NCI-H748 (cell line): ENCODE data around the gene CD44.
"Not testable (repeated sequence)": the region's sequence is repeated elsewhere in the genome, so short reads cannot be mapped to it uniquely, and the experiment has no call there.

Experiments used
- DNase-seq: peaks from one replicate; lab custom pipeline; 2025; ENCODE audit not compliant: unreplicated experiment; lab: John Stamatoyannopoulos, UW

CD44 gene

DNA sequence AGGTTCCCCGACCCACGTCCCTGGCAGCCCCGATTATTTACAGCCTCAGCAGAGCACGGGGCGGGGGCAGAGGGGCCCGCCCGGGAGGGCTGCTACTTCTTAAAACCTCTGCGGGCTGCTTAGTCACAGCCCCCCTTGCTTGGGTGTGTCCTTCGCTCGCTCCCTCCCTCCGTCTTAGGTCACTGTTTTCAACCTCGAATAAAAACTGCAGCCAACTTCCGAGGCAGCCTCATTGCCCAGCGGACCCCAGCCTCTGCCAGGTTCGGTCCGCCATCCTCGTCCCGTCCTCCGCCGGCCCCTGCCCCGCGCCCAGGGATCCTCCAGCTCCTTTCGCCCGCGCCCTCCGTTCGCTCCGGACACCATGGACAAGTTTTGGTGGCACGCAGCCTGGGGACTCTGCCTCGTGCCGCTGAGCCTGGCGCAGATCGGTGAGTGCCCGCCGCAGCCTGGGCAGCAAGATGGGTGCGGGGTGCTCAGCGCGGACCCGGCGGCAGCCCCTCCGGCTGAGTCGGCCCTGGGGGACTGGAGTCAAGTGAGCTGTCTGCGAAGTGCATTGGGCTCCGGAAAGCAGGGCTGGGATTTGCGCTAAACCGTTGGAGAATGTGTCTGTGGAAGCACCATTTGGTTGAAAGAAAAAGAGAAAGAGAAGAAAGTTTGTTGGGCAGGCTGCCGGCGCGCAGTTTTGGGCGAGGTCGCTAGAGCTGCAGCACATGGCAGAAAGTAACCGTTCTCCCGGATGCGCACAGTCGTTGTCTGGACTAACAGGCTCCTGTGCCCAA lies at the start of gene CD44:
Gene CD44, plus strand, starts transcription at position 229 of the 779 bp plus-strand sequence. Its CDS starts 133 bp downstream, at position 362.
- peak; percentile 41 for DNase-seq

DNA sequence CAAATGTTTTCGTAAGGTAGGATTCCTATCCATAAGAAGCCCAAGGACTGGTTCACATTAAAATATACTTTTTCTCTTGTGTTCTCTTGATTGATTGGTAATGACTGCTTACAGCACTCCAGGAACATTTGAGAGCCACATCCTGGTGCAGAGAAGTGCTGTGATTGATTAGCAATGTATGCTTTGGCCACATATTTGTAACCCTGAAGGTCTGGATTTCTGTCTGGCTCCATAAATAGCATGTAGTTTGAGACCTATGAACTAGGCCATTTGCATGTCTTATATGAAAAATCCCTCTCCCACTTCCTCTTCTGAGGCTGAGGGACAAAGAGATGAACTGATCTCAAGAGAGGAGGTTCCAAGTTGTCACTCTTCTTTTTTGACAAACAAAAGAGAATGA lies 49.3 kb upstream of the CD44 start:
- DNase-seq, result no peak

GRCh38 chr11:35090125-35090524 lies 48.8 kb upstream of the CD44 start:
- no peak for DNase-seq

DNA sequence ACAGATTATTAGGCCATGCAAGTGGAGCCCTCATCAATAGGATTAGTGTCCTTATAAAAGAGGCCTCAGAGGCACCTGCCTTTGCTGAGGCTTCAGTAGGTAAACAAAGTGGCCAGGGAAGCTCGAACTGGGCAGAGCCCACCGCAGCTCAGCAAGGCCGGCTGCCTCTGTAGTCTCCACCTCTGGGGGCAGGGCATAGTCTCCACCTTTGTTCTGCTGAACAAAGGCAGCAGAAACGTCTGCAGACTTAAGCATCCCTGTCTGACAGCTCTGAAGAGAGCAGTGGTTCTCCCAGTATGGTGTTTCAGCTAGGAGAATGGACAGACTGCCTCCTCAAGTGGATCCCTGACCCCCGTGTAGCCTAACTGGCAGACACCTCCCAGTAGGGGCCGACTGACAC lies 48.0 kb upstream of the CD44 start:
- DNase-seq, result peak; percentile 37

- no peak for DNase-seq
These were observed 42.2 kb upstream of the CD44 start for GRCh38 chr11:35096723-35097122.

GRCh38 chr11:35097814-35098455 lies 41.0 kb upstream of the CD44 start:
- DNase-seq, result no peak

DNA sequence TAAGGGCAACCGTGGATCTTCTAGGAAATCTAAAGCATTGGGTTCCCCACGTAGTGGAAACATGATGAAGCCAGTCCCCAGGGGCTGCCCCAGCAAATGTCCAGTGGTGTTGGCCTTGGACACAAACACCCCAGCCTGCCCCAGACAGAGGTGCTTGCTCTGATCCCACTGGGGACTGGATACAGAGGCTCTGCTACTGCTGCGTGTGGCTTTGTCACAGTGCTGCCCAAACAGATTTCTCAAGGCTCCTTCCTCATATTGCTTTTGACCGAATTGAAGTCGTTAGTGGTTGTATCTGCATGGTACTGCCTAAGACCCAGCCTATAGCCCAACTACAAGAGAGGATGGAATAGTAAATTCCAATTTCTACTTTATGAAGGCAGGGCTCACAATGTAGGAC lies 40.1 kb upstream of the CD44 start:
- no peak for DNase-seq

GRCh38 chr11:35099278-35100012 lies 39.5 kb upstream of the CD44 start:
- no peak for DNase-seq

- no peak for DNase-seq
These were observed 39.0 kb upstream of the CD44 start for GRCh38 chr11:35100013-35100383.

DNA sequence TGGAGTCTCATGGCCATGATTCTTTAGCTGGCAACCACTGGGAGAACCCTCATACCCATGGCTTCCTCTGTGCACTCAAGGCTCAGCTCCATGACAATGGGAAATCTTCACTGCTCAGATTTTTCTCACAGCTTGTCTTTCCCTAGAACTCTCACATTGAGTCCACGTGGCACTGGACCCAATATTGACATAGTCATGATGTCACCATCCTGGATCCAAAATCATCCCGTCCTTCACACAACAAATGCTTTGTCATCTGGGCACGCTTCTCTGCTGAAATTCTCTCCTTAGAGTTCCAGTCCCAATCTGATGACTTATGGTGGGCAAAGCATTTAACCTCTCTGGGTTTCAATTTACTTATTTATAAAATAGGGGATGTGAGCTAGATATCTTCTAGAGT lies 37.7 kb upstream of the CD44 start:
- no peak for DNase-seq

- no peak for DNase-seq
These were observed 36.7 kb upstream of the CD44 start for GRCh38 chr11:35102267-35102666.

GRCh38 chr11:35103366-35104208 lies 35.4 kb upstream of the CD44 start:
- no peak for DNase-seq

- DNase-seq, result no peak
These were observed 34.3 kb upstream of the CD44 start for GRCh38 chr11:35104655-35105054.

GRCh38 chr11:35105319-35106079 lies 33.5 kb upstream of the CD44 start:
- no peak for DNase-seq

DNA sequence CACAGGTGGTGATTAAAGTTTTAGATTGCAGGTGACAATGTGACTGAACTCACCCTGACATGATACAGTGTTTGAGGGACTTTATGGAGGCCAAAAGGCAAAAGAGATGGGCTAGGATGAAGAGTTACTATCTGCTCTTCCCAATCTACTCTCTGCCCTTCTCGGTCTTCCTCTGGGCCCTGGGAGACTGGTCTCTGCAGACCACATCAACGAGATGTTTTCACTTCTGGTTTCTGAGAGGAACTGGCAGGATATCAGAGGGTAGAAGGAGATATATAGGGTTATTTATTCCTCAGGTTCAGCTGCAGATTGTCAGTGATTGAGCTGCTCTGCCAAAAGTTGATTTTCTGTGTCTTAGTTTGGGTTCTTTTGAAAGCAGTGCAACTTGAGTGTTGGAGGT lies 32.4 kb upstream of the CD44 start:
- no peak for DNase-seq

DNA sequence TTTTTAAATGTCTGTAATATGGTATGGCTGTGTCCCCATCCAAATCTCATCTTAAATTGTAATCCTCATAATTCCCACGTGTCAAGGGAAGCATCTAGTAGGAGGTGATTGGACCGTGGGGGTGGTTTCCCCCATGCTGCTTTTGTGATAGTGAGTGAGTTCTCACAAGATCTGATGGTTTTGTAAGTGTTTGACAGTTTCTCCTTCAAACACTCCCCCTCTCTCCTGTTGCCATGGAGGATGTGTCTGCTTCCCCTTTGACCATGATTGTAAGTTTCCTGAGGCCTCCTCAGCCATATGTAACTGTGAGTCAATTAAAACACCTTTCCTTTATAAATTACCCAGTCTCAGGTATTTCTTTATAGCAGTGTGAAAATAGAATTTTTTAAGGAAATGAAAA lies 31.1 kb upstream of the CD44 start:
- DNase-seq, result no peak

DNA sequence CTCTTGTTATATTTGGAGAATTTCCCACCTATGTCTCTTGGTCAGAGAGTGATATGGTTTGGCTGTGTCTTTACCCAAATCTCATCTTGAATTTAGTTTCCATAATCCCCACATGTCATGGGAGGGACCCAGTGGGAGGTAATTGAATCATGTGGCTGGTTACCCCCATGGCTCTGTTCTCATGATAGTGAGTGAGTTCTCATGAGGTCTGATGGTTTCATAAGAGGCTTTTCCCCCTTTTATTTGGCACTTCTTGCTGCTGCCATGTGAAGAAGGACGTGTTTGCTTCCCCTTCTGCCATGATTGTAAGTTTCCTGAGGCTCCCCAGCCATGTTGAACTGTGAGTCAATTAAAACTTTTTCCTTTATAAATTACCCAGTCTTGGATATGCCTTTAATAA lies 30.6 kb upstream of the CD44 start:
- not testable (repeated sequence) for DNase-seq

GRCh38 chr11:35109041-35109440 lies 29.9 kb upstream of the CD44 start:
- no peak for DNase-seq

- DNase-seq, result no peak
These were observed 29.1 kb upstream of the CD44 start for GRCh38 chr11:35109827-35110226.
